Osteocyte (in vitro differentiated cells): Measurements from ENCODE around the gene SELENOH. TPM values are rescaled to one million over a fixed set of nuclear protein-coding genes. Genes with fewer than 3 reads are reported as not detected.

Source experiments
- DNase-seq: peaks from one replicate; pipeline ENCODE4 v3.0.0; 2021; ENCODE audit warnings: mixed read lengths; ENCODE audit not compliant: unreplicated experiment; ENCODE audit errors: extremely low spot score
- H3K27ac Mint-ChIP-seq: one replicate; pipeline ENCODE4 v1.8.0; 2021; ENCODE audit warnings: mild to moderate bottlenecking, mixed read lengths; ENCODE audit not compliant: unreplicated experiment
- H3K27me3 Mint-ChIP-seq: one replicate; pipeline ENCODE4 v1.8.0; 2021; ENCODE audit warnings: mixed read lengths; ENCODE audit not compliant: unreplicated experiment
- H3K36me3 Mint-ChIP-seq: one replicate; pipeline ENCODE4 v1.8.0; 2021; ENCODE audit warnings: mixed read lengths; ENCODE audit not compliant: unreplicated experiment
- H3K4me1 Mint-ChIP-seq: one replicate; pipeline ENCODE4 v1.8.0; 2021; ENCODE audit warnings: mixed read lengths; ENCODE audit not compliant: unreplicated experiment
- H3K4me3 Mint-ChIP-seq: one replicate; pipeline ENCODE4 v1.8.0; 2021; ENCODE audit warnings: mild to moderate bottlenecking, moderate library complexity, mixed read lengths; ENCODE audit not compliant: unreplicated experiment
- H3K9me3 Mint-ChIP-seq: one replicate; pipeline ENCODE4 v1.8.0; 2021; ENCODE audit warnings: mixed read lengths; ENCODE audit not compliant: unreplicated experiment
- total RNA-seq: library from RNA; stranded (reverse); gene quantifications from 2 replicates; pipeline ENCODE4 v1.2.1, GENCODE V29; 2021
- TF ChIP-seq, protein P1 (sequence below): fragments of 200-600 bp; sonication (generic); IDR thresholded peaks from 2 replicates; pipeline ENCODE4 v1.5.0; 2021; ENCODE audit warnings: antibody characterized with exemption, mild to moderate bottlenecking, moderate library complexity

The SELENOH gene
- total RNA-seq, 1 donor from 2014 or later = 103 TPM

DNA sequence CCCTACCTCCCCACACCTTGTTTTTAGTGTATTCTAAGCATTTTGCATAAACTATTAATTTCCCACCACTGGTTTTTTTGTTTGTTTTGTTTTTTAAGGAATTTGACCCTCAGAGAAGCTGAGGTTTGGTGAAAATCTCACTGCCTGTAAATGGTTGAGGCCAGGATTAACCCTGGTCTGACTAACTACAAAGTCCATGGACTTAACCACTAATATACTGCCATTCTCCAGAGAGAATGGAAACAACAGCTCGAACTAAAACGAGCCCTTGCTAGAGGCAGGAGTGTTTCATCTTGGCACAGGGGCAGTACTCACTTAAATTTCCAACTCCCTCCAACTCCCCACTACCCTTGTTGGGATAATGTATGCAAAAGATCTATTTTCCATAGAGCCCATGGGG lies 23.3 kb downstream of the SELENOH start:
- H3K9me3 Mint-ChIP-seq = no peaks in the 10 kb centered on the region
- no peaks in the 10 kb centered on the region for H3K27me3 Mint-ChIP-seq
- peak overlapping the region; percentile 100 for H3K27ac Mint-ChIP-seq
- peaks cover 43% of the 10 kb centered on the region for H3K4me1 Mint-ChIP-seq
- TF ChIP-seq, protein P1, sequence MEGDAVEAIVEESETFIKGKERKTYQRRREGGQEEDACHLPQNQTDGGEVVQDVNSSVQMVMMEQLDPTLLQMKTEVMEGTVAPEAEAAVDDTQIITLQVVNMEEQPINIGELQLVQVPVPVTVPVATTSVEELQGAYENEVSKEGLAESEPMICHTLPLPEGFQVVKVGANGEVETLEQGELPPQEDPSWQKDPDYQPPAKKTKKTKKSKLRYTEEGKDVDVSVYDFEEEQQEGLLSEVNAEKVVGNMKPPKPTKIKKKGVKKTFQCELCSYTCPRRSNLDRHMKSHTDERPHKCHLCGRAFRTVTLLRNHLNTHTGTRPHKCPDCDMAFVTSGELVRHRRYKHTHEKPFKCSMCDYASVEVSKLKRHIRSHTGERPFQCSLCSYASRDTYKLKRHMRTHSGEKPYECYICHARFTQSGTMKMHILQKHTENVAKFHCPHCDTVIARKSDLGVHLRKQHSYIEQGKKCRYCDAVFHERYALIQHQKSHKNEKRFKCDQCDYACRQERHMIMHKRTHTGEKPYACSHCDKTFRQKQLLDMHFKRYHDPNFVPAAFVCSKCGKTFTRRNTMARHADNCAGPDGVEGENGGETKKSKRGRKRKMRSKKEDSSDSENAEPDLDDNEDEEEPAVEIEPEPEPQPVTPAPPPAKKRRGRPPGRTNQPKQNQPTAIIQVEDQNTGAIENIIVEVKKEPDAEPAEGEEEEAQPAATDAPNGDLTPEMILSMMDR = no peak
- peak overlapping the region; percentile 100 for H3K4me3 Mint-ChIP-seq
- peaks cover 12% of the 10 kb centered on the region for H3K36me3 Mint-ChIP-seq
- DNase-seq = no peak

DNA sequence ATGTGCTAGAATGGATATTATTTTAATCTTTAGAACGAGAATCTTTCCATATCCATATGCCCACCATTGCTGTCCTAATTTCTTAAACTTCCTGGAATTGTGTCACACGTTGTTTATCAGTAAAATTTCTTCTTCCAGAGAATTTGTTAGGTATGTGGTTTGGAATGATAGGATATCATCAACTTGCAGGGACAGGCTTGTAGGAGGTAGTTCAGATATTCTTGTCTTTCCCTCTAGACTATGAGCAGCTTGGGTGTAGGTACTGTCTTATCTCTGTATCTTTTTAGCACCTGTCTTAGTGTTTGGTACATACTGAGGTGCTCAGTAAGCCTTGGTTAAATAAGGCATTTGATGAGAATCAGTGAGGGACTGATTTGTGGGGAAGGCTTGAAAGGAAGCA lies 23.7 kb downstream of the SELENOH start:
- Mint-ChIP-seq H3K4me1 (peaks cover 46% of the 10 kb centered on the region), H3K36me3 (peaks cover 15% of the 10 kb centered on the region), H3K27ac (peak overlapping the region; percentile 100), H3K4me3 (peak overlapping the region; percentile 100), H3K9me3 (no peaks in the 10 kb centered on the region), H3K27me3 (no peaks in the 10 kb centered on the region)
- TF ChIP-seq, protein P1 = no peak
- no peak for DNase-seq

DNA sequence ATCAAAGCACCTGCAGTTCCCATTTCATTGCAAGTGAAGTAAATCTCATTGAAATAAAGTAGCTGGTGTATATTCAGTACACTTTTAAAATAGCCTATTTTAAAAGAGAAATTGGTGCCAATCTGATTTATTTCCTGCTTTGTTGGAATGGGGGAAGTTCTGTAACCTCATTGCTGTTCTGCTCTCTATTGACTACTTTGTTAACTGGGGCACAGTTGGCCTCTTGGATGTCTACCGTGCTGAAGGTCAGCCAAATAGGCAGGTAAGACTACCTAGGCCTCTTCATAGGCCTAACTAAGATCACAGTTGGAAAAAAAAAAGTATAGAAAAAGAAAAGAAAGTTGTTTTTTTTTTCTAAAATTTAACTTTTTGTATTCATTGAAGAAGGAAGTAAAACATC lies 29.5 kb downstream of the SELENOH start:
- H3K27ac Mint-ChIP-seq = no peak overlapping the region
- H3K9me3 Mint-ChIP-seq = no peaks in the 10 kb centered on the region
- H3K27me3 Mint-ChIP-seq = no peaks in the 10 kb centered on the region
- no peak for DNase-seq
- H3K4me3 Mint-ChIP-seq = no peak overlapping the region
- TF ChIP-seq, protein P1 = no peak
- peaks cover 60% of the 10 kb centered on the region for H3K4me1 Mint-ChIP-seq
- peaks cover 20% of the 10 kb centered on the region for H3K36me3 Mint-ChIP-seq

DNA sequence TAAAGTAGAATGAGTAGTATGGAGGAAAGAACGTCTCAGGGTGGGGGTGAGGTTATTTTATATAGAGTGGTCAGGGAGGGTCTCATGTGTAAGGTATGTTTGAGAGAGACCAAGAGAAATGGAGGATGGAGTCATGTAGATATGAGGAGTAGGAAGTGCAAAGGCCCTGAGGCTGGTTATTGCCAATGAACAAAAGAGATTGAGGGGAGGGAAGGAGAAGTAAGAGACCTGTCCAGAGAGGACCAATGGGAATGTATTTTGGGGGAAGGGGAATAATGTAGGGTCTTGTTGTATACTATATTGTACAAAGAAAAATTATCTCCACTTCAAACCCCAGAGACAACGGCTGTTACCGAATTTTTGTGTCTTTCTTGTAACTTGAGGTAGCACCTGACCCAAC lies 30.1 kb downstream of the SELENOH start:
- Mint-ChIP-seq H3K9me3 (no peaks in the 10 kb centered on the region), H3K27me3 (no peaks in the 10 kb centered on the region), H3K36me3 (peaks cover 20% of the 10 kb centered on the region), H3K27ac (no peak overlapping the region), H3K4me3 (no peak overlapping the region), H3K4me1 (peaks cover 61% of the 10 kb centered on the region)
- no peak for DNase-seq
- TF ChIP-seq, protein P1 = no peak

DNA sequence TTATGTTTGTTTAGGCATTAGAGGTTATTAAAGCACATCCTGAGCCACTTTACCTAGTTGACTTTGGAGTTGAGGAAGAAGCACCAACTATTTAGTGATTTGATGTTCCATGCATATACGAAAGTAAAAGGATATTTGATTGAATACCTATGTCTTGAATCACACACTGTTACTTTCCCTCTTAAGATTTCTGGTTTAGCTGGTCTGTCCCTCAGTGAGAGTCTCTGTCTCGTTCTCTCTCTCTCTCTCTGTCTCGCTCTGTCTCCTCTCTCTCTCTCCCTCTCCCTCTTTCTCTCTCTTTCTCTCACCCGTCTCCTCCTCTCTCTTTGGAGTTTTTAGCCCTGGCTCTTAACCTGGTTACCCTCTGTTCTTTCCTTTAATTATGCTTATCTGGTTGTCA lies 31.3 kb downstream of the SELENOH start:
- Mint-ChIP-seq H3K9me3 (no peaks in the 10 kb centered on the region), H3K27ac (peak overlapping the region; percentile 51), H3K4me3 (no peak overlapping the region), H3K27me3 (no peaks in the 10 kb centered on the region), H3K36me3 (peaks cover 11% of the 10 kb centered on the region), H3K4me1 (peaks cover 66% of the 10 kb centered on the region)
- DNase-seq = no peak
- TF ChIP-seq, protein P1 = no peak
